GM18951 (cell line): ENCODE measurements around the gene IL17RA.

Source experiments
- POLR2A ChIP-seq: IDR thresholded peaks from 4 replicates; pipeline ENCODE4 v1.6.1; 2011; ENCODE audit warnings: mild to moderate bottlenecking; ENCODE audit not compliant: insufficient read length, insufficient read depth; ENCODE audit errors: extremely low read depth
- in situ Hi-C: fragments of 300-500 bp; cut with MboI; formaldehyde crosslinking; loops from one replicate; pipeline ENCODE4 v1.12.0; 2022; ENCODE audit warnings: low sequenced_read_pairs, mixed read lengths, inconsistent platforms; ENCODE audit not compliant: unreplicated experiment

IL17RA gene

DNA sequence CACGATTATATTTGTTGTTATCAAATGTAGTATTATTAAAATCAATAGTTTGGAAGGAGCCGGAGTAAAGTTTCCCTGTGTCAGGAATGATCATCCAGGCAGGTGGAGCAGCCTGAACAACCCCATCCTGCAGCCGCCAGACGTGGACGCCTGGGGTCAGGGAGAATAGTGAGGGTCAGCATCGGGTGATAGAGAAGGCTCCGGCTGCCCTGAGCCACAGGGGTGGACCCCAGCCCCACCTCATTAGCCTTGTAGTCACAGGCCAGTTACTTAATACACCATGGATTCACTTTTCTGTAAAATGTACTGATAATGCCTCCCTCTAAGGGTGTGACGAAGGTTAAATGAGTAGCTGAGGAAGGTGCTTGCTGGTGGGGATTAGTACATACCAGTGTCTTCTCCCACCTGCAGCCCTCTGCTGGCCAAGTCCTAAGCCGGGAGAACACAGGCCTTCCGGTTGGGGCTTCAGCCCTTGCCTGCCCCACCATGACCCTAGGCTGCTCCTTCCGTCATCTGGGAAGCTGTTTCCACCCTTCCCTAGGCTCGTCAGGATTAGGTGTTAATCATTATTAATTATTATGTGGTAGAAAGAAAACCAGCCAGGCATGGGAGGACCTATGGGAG lies 21.5 kb downstream of the IL17RA start:
- no peak for TF ChIP-seq POLR2A
- in situ Hi-C loops = no loop called here

DNA sequence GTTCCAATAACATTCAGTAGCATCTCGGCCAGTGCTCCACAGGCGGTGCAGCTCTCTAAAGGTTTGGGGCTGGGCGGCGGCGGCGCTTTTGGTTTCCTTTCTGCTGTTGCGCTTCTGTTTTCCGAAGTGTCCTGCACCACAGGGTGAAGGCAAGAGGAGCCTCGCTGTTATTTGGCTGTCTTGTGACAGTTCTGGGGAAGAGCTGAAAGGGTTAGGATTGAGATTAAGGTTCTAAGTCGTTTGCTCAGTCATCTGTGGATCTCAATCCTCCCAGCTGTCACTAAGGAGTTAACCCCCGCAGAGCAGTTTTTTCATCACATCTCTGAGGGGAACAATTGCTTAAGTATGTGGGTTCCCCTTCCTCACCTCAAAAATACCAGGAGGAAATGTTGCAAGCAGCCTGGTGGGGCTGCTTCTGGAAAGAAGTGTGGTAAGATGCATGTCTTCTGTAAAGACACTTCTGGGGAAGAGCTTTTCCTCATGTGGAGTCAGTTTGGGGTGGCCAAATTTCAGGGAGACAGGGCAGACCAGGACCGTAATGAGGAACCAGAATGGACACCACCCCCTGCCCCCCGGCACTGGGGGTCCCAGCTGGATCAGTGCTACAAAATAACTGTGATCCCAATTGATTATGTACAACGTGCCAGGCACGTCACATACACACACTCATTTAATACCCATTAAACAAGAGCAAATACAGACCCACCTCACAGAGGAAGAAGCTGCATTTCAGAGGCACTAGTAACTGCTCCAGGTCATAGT lies 22.2 kb downstream of the IL17RA start:
- TF ChIP-seq POLR2A = no peak
- in situ Hi-C loops = no loop called here

- no peak for TF ChIP-seq POLR2A
- in situ Hi-C loops = no loop called here
Measured at GRCh38 chr22:17107547-17107810, 22.7 kb downstream of the IL17RA start.

GRCh38 chr22:17108256-17109112 lies 23.7 kb downstream of the IL17RA start:
- in situ Hi-C loops = no loop called here
- TF ChIP-seq POLR2A = no peak

- in situ Hi-C loops = no loop called here
- no peak for TF ChIP-seq POLR2A
Measured at GRCh38 chr22:17109113-17109865, 24.5 kb downstream of the IL17RA start.

GRCh38 chr22:17109976-17110375 lies 25.2 kb downstream of the IL17RA start:
- TF ChIP-seq POLR2A = no peak
- in situ Hi-C loops = no loop called here

- no peak for TF ChIP-seq POLR2A
- in situ Hi-C loops = no loop called here
Measured at GRCh38 chr22:17110791-17111550, 26.2 kb downstream of the IL17RA start.

- in situ Hi-C loops = no loop called here
- no peak for TF ChIP-seq POLR2A
Measured at GRCh38 chr22:17112491-17113042, 27.8 kb downstream of the IL17RA start.

GRCh38 chr22:17113600-17113999 lies 28.8 kb downstream of the IL17RA start:
- in situ Hi-C loops = no loop called here
- TF ChIP-seq POLR2A = no peak

DNA sequence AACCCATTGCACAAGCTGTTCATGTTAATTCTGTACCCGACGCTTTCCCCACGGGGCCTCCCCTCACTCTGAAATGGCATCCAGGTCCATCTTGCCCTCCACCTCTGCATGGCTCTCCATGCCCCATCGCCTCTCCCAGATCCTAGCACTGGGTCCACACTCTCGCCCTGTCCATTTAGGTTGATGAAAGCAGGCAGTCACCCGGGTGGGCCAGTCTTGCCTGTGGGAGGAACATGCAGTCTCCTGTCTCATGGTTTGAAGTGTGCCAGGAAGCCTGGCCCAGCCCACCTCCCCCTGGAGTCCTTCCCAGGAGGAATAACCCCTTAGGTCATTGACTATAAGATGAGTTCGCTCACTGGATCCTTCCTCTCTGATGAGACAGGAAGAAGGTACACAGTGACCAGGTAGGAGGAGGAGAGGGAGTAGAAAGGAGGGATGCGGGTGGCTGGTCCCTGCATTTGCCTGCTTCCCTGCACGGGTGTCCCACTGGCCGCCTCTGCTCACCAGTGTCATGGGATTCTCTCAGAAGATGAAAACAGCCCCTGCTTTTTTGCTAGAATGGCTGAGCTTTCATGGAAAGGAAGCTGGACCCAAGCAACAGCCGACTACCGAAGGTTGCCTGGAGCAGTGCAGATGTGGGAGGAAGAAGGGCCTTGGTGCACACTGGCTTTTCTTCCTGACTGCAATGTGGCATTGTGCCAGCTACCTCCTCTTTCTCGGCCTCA lies 29.5 kb downstream of the IL17RA start:
- in situ Hi-C loops = no loop called here

DNA sequence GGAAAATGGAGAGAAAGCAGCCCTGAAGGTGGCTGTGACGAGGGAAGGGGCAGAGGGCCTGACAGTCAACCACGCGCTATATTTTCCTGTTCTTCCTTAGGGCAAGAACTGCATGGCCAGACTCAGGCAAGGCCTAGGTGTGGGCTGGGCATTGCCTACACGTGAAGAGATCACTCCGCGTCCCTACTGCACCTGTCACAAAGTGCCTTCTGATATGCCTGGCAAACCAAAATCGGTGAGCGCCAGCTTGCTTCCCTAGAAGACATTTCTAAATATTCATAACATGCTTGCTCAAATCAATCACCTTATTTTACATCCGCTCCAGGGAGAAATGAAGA lies 30.1 kb downstream of the IL17RA start:
- in situ Hi-C loops = loop anchor here (5.0 kb wide), 1 partner anchor 37 kb away; no protein-coding TSS in a partner anchor

More for the DNA sequence above, 29.5 kb downstream of the IL17RA start:
- TF ChIP-seq POLR2A = no peak

More for the DNA sequence above, 30.1 kb downstream of the IL17RA start:
- TF ChIP-seq POLR2A = no peak
